Measurements from ENCODE around the gene HSF4. TPM values are rescaled to one million over a fixed set of nuclear protein-coding genes. Genes with fewer than 3 reads are reported as not detected.

HSF4 gene
- total and polyA plus RNA-seq, 2 of the 4 experiments (the other 2 are of a cell fraction), result 0.54 to 7.5 TPM

- no peak overlapping the region for H4K8ac ChIP-seq (ENCODE audit: low read depth in 2 of 2, low read length in 2 of 2)
- TF ChIP-seq NFE2L2 (IDR thresholded peaks at IDR 0.05; ENCODE audit: low read depth, low read length), result no peak
- TF ChIP-seq CEBPB (IDR thresholded peaks at IDR 0.05; ENCODE audit: low read depth, low read length), result no peak
- TF ChIP-seq FOS (IDR thresholded peaks at IDR 0.05; ENCODE audit: low read depth, low read length), result no peak
- TF ChIP-seq BHLHE40 (IDR thresholded peaks at IDR 0.05; ENCODE audit: low read depth, low read length), result no peak
- TF ChIP-seq SMC3 (IDR thresholded peaks at IDR 0.05; ENCODE audit: low read depth, low read length), result no peak
- TF ChIP-seq CHD1 (IDR thresholded peaks at IDR 0.05; ENCODE audit: low read depth, low read length), result no peak
- TF ChIP-seq POLR2A (IDR thresholded peaks at IDR 0.05; ENCODE audit: low read depth, low read length), result no peak
- no peak for TF ChIP-seq MAFK (IDR thresholded peaks at IDR 0.05; ENCODE audit: low read depth, low read length)
- TF ChIP-seq MXI1 (IDR thresholded peaks at IDR 0.05; ENCODE audit: borderline replicate concordance, low read depth, low read length), result no peak
- no peak for TF ChIP-seq RCOR1 (IDR thresholded peaks at IDR 0.05; ENCODE audit: insufficient replicate concordance, low read length)
- TF ChIP-seq USF2 (IDR thresholded peaks at IDR 0.05; ENCODE audit: low read depth, low read length), result no peak
- no peak overlapping the region for H3K9ac ChIP-seq (ENCODE audit: low read depth, low read length)
- no peak overlapping the region for H3K56ac ChIP-seq (ENCODE audit: extremely low read depth, insufficient read depth, low read length)
- no peak overlapping the region for H2BK120ac ChIP-seq (ENCODE audit: low read depth, low read length)
- peaks cover 0 to 9% of the 10 kb centered on the region in 2 experiments; a peak in 1 of 4 replicates for H3K79me1 ChIP-seq (ENCODE audit: low read depth in 1 of 2, low read length in 2 of 2)
- no peaks in the 10 kb centered on the region for H3K27me3 ChIP-seq (ENCODE audit: control insufficient read depth, insufficient read depth, low read length)
- ATAC-seq (ENCODE audit: low read depth) (no peak), DNase-seq (no peak)
- no peak overlapping the region for H2BK20ac ChIP-seq (ENCODE audit: low read depth, low read length)
- H3K4me1 ChIP-seq (ENCODE audit: control insufficient read depth, insufficient read depth, low read length), result peaks cover 8% of the 10 kb centered on the region
- no peak overlapping the region for H3K18ac ChIP-seq (ENCODE audit: low read depth, low read length)
- no peak overlapping the region for H3K27ac ChIP-seq (ENCODE audit: insufficient read depth, low read length)
- in situ Hi-C loops (cut with MboI; ENCODE audit: low sequenced_read_pairs), result no loop called here
- ChIA-PET CTCF (interaction anchor here (0.7 kb wide), 1 partner anchor 196 kb away, joined by 3 read pairs; no protein-coding TSS in a partner anchor), POLR2A (ENCODE audit: unreplicated experiment) (interaction anchor here (0.6 kb wide), 1 partner anchor 33 kb away, joined by 7 read pairs; the partner anchor contains the start of gene NOL3)
- WGBS, 2 experiments (ENCODE audit: extremely low coverage in 2 of 2, insufficient read length in 1 of 2), result no CpG with 5 or more reads among the region's 4 CpGs
- peaks cover 28% of the 10 kb centered on the region for H3K36me3 ChIP-seq (ENCODE audit: control insufficient read depth, insufficient read depth, low read length)
- no peak overlapping the region for H3K4ac ChIP-seq (ENCODE audit: low read depth, low read length)
- H2BK5ac ChIP-seq (ENCODE audit: low read depth, low read length, poor library complexity, severe bottlenecking), result no peak overlapping the region
- H3K14ac ChIP-seq (replicated peaks; ENCODE audit: low read depth, low read length), result no peak overlapping the region
- no peak overlapping the region for H3K4me3 ChIP-seq (ENCODE audit: insufficient read depth, low read depth, low read length)
- H3K9me1 ChIP-seq (ENCODE audit: insufficient read depth, low read length), result peaks cover 15% of the 10 kb centered on the region
- no peak overlapping the region for H3K23ac ChIP-seq (ENCODE audit: low read depth, low read length)
- BruUV-seq (replicated peaks), result no TSS peak
- H3K9me3 ChIP-seq (ENCODE audit: control insufficient read depth, insufficient read depth, low read length), result no peaks in the 10 kb centered on the region
- dilution Hi-C loops (cut with HindIII; ENCODE audit: low sequenced_read_pairs, unreplicated experiment), result no loop called here
- intact Hi-C loops (cut with micrococcal nuclease), result no loop called here
- H4K5ac ChIP-seq (ENCODE audit: low read depth, low read length), result no peak overlapping the region
- no peak overlapping the region for H3K4me2 ChIP-seq (ENCODE audit: low read depth, low read length)
- H2BK15ac ChIP-seq (ENCODE audit: low read depth, low read length), result no peak overlapping the region
- 0 out of 2 replicates have a peak, but pooled peaks cover 6% of the 10 kb centered on the region for H4K20me1 ChIP-seq (ENCODE audit: insufficient read depth, low read length)
- no peak overlapping the region for H2AK5ac ChIP-seq (ENCODE audit: low read depth, low read length)
- H4K91ac ChIP-seq (ENCODE audit: insufficient read depth, low read depth, low read length), result no peak overlapping the region
- peak overlapping the region; percentile 42 for H2AK9ac ChIP-seq (replicated peaks; ENCODE audit: low read depth, low read length, poor library complexity)
- H2AFZ ChIP-seq (replicated peaks; ENCODE audit: low read length, poor library complexity), result no peak overlapping the region
Measured at GRCh38 chr16:67204076-67204475, 39.5 kb downstream of the HSF4 start.
